ENCODE data around the gene TNS3. TPM values are rescaled to one million over a fixed set of nuclear protein-coding genes. Genes with fewer than 3 reads are reported as not detected.

TNS3 gene
- total and polyA plus RNA-seq, 2 donors (not counting 1 experiment from before 2014, with no cell fraction given) = 11.4 to 77.5 TPM

GRCh38 chr7:47444376-47445098 is 137.4 kb downstream of the TNS3 start:
- 90% methylated on average over 10 of the region's 14 CpGs for WGBS (ENCODE audit: insufficient coverage)

More at GRCh38 chr7:47444376-47445098, 137.4 kb downstream of the TNS3 start:
- Histone ChIP-seq H3K27me3 (replicated peaks in 1 of 4; ENCODE audit: control extremely low read depth in 1 of 4, control insufficient read depth in 3 of 4, insufficient read depth in 4 of 4, low read length in 3 of 4) (no peaks in the 10 kb centered on the region), H3K79me2 (ENCODE audit: control insufficient read depth, insufficient read depth, low read length) (peaks cover 2% of the 10 kb centered on the region), H3K9ac (ENCODE audit: low read length) (no peak overlapping the region), H3K4me1 (ENCODE audit: control insufficient read depth in 2 of 2, insufficient read depth in 2 of 2, low read length in 2 of 2) (peaks cover 0 to 5% of the 10 kb centered on the region in 2 donors), H3K4me2 (replicated peaks; ENCODE audit: low read depth, low read length, poor library complexity, severe bottlenecking) (no peak overlapping the region), H3K36me3 (replicated peaks in 1 of 2; ENCODE audit: control extremely low read depth in 1 of 2, control insufficient read depth in 1 of 2, extremely low read depth in 1 of 2, insufficient read depth in 2 of 2, low read length in 1 of 2) (peaks cover 2 to 9% of the 10 kb centered on the region in 2 experiments), H3K4me3 (ENCODE audit: control extremely low read depth in 1 of 5, extremely low read depth in 1 of 5, insufficient read depth in 1 of 5, low read depth in 2 of 5, low read length in 4 of 5) (no peak overlapping the region), H3K27ac (ENCODE audit: low read length in 2 of 2) (no peak overlapping the region), H3K9me3 (ENCODE audit: control extremely low read depth in 1 of 3, control insufficient read depth in 2 of 3, insufficient read depth in 1 of 3, low read length in 2 of 3) (no peaks in the 10 kb centered on the region), H4K20me1 (ENCODE audit: control insufficient read depth, insufficient read depth, low read length, poor library complexity, severe bottlenecking) (no peaks in the 10 kb centered on the region), H2AFZ (ENCODE audit: insufficient read depth, low read depth, low read length, poor library complexity, severe bottlenecking) (no peak overlapping the region)
- Mint-ChIP-seq H3K27me3 (no peaks in the 10 kb centered on the region), H3K4me3 (no peak overlapping the region), H3K27ac (peak overlapping the region; percentile 26), H3K9me3 (ENCODE audit: insufficient read depth) (no peaks in the 10 kb centered on the region), H3K4me1 (peaks cover 16% of the 10 kb centered on the region)
- no peak for TF ChIP-seq EZH2 (IDR thresholded peaks at IDR 0.05; ENCODE audit: borderline replicate concordance, insufficient read depth, low read depth, low read length, poor library complexity, severe bottlenecking)
- TF ChIP-seq CTCF (IDR thresholded peaks at IDR 0.05) = peak; percentile 65
- peak; percentile 51 for ATAC-seq (ENCODE audit: low read depth)
- intact Hi-C loops (cut with micrococcal nuclease) = loop anchor here (1.0 kb wide), 1 partner anchor 375 kb away; no protein-coding TSS in a partner anchor
- CTCF ChIA-PET = interaction anchor here (0.6 to 5.5 kb wide), 20 partner anchors 8 to 501 kb away, joined by 3 to 43 read pairs (median 3); partner anchors contain the start of gene TNS3
- DNase-seq = peak; percentile 47
- POLR2A ChIA-PET = interaction anchor here (1.4 kb wide), 1 partner anchor 375 kb away, joined by 3 read pairs; no protein-coding TSS in a partner anchor

All from B cell (primary cell).